Stimulated activated CD4-positive, alpha-beta T cell treated with anti-CD3 and anti-CD28 coated beads, Interleukin-2, amount 100 ng/mL, for 24 hours (primary cell): ENCODE data around the gene ANGPTL3.

ENCODE experiments used
- DNase-seq, 2 donors: peaks; one replicate each; pipeline ENCODE4 v3.0.0-alpha.2; 2020

Gene ANGPTL3

GRCh38 chr1:62637392-62638105 is 40.2 kb downstream of the ANGPTL3 start:
- no peak for DNase-seq

GRCh38 chr1:62643283-62643682 is 46.0 kb downstream of the ANGPTL3 start:
- no peak for DNase-seq

- no peak for DNase-seq
These were observed 55.1 kb downstream of the ANGPTL3 start for GRCh38 chr1:62652387-62652786.

- DNase-seq, result no peak
These were observed 57.4 kb downstream of the ANGPTL3 start for GRCh38 chr1:62654744-62655143.
